ENCODE measurements around the gene RSPH9.
"Not testable (repeated sequence)": the region's sequence is repeated elsewhere in the genome, so short reads cannot be mapped to it uniquely, and the experiment has no call there.

RSPH9 gene

GRCh38 chr6:43682724-43683429, 38.0 kb downstream of the RSPH9 start:
- DNase-seq (ENCODE audit: extremely low read depth in 1 of 2, low read depth in 1 of 2), result no peak

GRCh38 chr6:43683708-43684455, 39.0 kb downstream of the RSPH9 start:
- DNase-seq (ENCODE audit: extremely low read depth in 1 of 2, low read depth in 1 of 2), result no peak

GRCh38 chr6:43687079-43687436, 42.2 kb downstream of the RSPH9 start:
- DNase-seq (ENCODE audit: extremely low read depth in 1 of 2, low read depth in 1 of 2), result no peak

- peak; percentile 31 to 60 for DNase-seq (ENCODE audit: extremely low read depth in 1 of 2, low read depth in 1 of 2)
Observed at GRCh38 chr6:43687437-43688347, 42.9 kb downstream of the RSPH9 start, which contains the start of gene MRPS18A. Gene MRPS18A, minus strand, starts transcription at chr6:43687791. Its CDS starts 12 bp downstream, at chr6:43687779.

GRCh38 chr6:43689421-43689820, 44.6 kb downstream of the RSPH9 start:
- no peak for DNase-seq (ENCODE audit: extremely low read depth in 1 of 2, low read depth in 1 of 2)

- DNase-seq (ENCODE audit: extremely low read depth in 1 of 2, low read depth in 1 of 2), result no peak
Observed at GRCh38 chr6:43695215-43695966, 50.6 kb downstream of the RSPH9 start.

GRCh38 chr6:43695967-43696291, 51.1 kb downstream of the RSPH9 start:
- no peak for DNase-seq (ENCODE audit: extremely low read depth in 1 of 2, low read depth in 1 of 2)

- DNase-seq (ENCODE audit: extremely low read depth in 1 of 2, low read depth in 1 of 2), result no peak
Observed at GRCh38 chr6:43697421-43697820, 52.6 kb downstream of the RSPH9 start.

GRCh38 chr6:43698584-43699349, 53.9 kb downstream of the RSPH9 start:
- DNase-seq (ENCODE audit: extremely low read depth in 1 of 2, low read depth in 1 of 2), result no peak

- no peak for DNase-seq (ENCODE audit: extremely low read depth in 1 of 2, low read depth in 1 of 2)
Observed at GRCh38 chr6:43699564-43700186, 54.8 kb downstream of the RSPH9 start.

- not testable (repeated sequence) for DNase-seq (ENCODE audit: extremely low read depth in 1 of 2, low read depth in 1 of 2)
Observed at GRCh38 chr6:43700939-43701560, 56.2 kb downstream of the RSPH9 start.

GRCh38 chr6:43702171-43702533, 57.3 kb downstream of the RSPH9 start:
- DNase-seq (ENCODE audit: extremely low read depth in 1 of 2, low read depth in 1 of 2), result no peak

- DNase-seq (ENCODE audit: extremely low read depth in 1 of 2, low read depth in 1 of 2), result no peak
Observed at GRCh38 chr6:43702534-43703440, 58.0 kb downstream of the RSPH9 start.

- DNase-seq (ENCODE audit: extremely low read depth in 1 of 2, low read depth in 1 of 2), result no peak
Observed at GRCh38 chr6:43703512-43704429, 58.9 kb downstream of the RSPH9 start.

- no peak for DNase-seq (ENCODE audit: extremely low read depth in 1 of 2, low read depth in 1 of 2)
Observed at GRCh38 chr6:43705996-43706395, 61.2 kb downstream of the RSPH9 start.

- no peak for DNase-seq (ENCODE audit: extremely low read depth in 1 of 2, low read depth in 1 of 2)
Observed at GRCh38 chr6:43706788-43707187, 62.0 kb downstream of the RSPH9 start.

GRCh38 chr6:43707269-43707668, 62.4 kb downstream of the RSPH9 start:
- no peak for DNase-seq (ENCODE audit: extremely low read depth in 1 of 2, low read depth in 1 of 2)
